Measurements from ENCODE around the gene CDC25B. TPM values are rescaled to one million over a fixed set of nuclear protein-coding genes. Genes with fewer than 3 reads are reported as not detected.
"Not testable (repeated sequence)": the region's sequence is repeated elsewhere in the genome, so short reads cannot be mapped to it uniquely, and the experiment has no call there.

Gene CDC25B
- total RNA-seq, 1 experiment from 2014 or later: 91.0 TPM

- no peaks in the 10 kb centered on the region for H3K27me3 ChIP-seq (ENCODE audit: insufficient read depth, low read depth)
- peaks cover 59% of the 10 kb centered on the region; the same call in 1 of the 2 replicates for H3F3A ChIP-seq (ENCODE audit: insufficient read depth, low read depth)
- H3K27ac ChIP-seq: peak overlapping the region; percentile 88
- H3K4me2 ChIP-seq: peak overlapping the region; percentile 47; the same call in 1 of the 2 replicates
- TF ChIP-seq EZH2 (IDR thresholded peaks at IDR 0.05; ENCODE audit: low read depth) (no peak), CTCF (conservative IDR thresholded peaks at IDR 0.05) (no peak)
- BruUV-seq (replicated peaks): no TSS peak
- CTCF ChIA-PET: interaction anchor here (1.1 kb wide), 1 partner anchor 90 kb away, joined by 4 read pairs; no protein-coding TSS in a partner anchor
- H2AFZ ChIP-seq: no peak overlapping the region
- DNase-seq: no peak
- POLR2A ChIA-PET (ENCODE audit: unreplicated experiment): interaction anchor here (0.7 kb wide), 1 partner anchor 30 kb away, joined by 3 read pairs; no protein-coding TSS in a partner anchor
- H3K9me2 ChIP-seq (ENCODE audit: insufficient read depth): no peaks in the 10 kb centered on the region
- H3K4me3 ChIP-seq: no peak overlapping the region
- intact Hi-C loops (cut with micrococcal nuclease; ENCODE audit: unreplicated experiment): loop anchor here (10.0 kb wide), 1 partner anchor 128 kb away; the partner anchor contains the start of gene SIGLEC1
- peaks cover 52% of the 10 kb centered on the region for H3K4me1 ChIP-seq (replicated peaks; ENCODE audit: insufficient read depth)
- H3K9me3 ChIP-seq (ENCODE audit: insufficient read depth, low read depth): peaks cover 6% of the 10 kb centered on the region; the same call in 1 of the 2 replicates
- H4K20me1 ChIP-seq (ENCODE audit: insufficient read depth): 0 out of 2 replicates have a peak, but pooled peaks cover under 1% of the 10 kb centered on the region
- H3K36me3 ChIP-seq (ENCODE audit: low read depth): no peaks in the 10 kb centered on the region
- peaks cover 16% of the 10 kb centered on the region for H3K79me2 ChIP-seq (ENCODE audit: low read depth)
Observed at GRCh38 chr20:3842348-3842930, 46.3 kb downstream of the CDC25B start.

GRCh38 chr20:3843490-3843889 lies 47.4 kb downstream of the CDC25B start:
- peak overlapping the region; percentile 47; the same call in 1 of the 2 replicates for H3K4me2 ChIP-seq
- DNase-seq: peak; percentile 52 to 70
- H4K20me1 ChIP-seq (ENCODE audit: insufficient read depth): 0 out of 2 replicates have a peak, but pooled peaks cover 7% of the 10 kb centered on the region
- POLR2A ChIA-PET (ENCODE audit: unreplicated experiment): interaction anchor here (0.6 to 0.7 kb wide), 3 partner anchors 30 to 148 kb away, joined by 3 read pairs; no protein-coding TSS in a partner anchor
- H3K36me3 ChIP-seq (ENCODE audit: low read depth): no peaks in the 10 kb centered on the region
- intact Hi-C loops (cut with micrococcal nuclease; ENCODE audit: unreplicated experiment): loop anchor here (10.0 kb wide), 1 partner anchor 129 kb away; the partner anchor contains the start of gene SIGLEC1
- no peak for TF ChIP-seq CTCF (conservative IDR thresholded peaks at IDR 0.05)
- no peak for TF ChIP-seq EZH2 (IDR thresholded peaks at IDR 0.05; ENCODE audit: low read depth)
- BruUV-seq (replicated peaks): no TSS peak
- peaks cover 61% of the 10 kb centered on the region for H3K4me1 ChIP-seq (replicated peaks; ENCODE audit: insufficient read depth)
- no peaks in the 10 kb centered on the region for H3K27me3 ChIP-seq (ENCODE audit: insufficient read depth, low read depth)
- no peak overlapping the region for H2AFZ ChIP-seq
- H3F3A ChIP-seq (ENCODE audit: insufficient read depth, low read depth): peaks cover 58% of the 10 kb centered on the region; the same call in 1 of the 2 replicates
- H3K9me3 ChIP-seq (ENCODE audit: insufficient read depth, low read depth): peaks cover 6% of the 10 kb centered on the region; the same call in 1 of the 2 replicates
- H3K4me3 ChIP-seq: no peak overlapping the region
- H3K79me2 ChIP-seq (ENCODE audit: low read depth): peaks cover 27% of the 10 kb centered on the region
- CTCF ChIA-PET: no interaction called here
- peak overlapping the region; percentile 88 for H3K27ac ChIP-seq
- no peaks in the 10 kb centered on the region for H3K9me2 ChIP-seq (ENCODE audit: insufficient read depth)

- POLR2A ChIA-PET (ENCODE audit: unreplicated experiment): interaction anchor here (0.6 kb wide), 2 partner anchors 30 to 147 kb away, joined by 3 read pairs; no protein-coding TSS in a partner anchor
- DNase-seq; H3K9me3 ChIP-seq (ENCODE audit: insufficient read depth, low read depth); H3K27me3 ChIP-seq (ENCODE audit: insufficient read depth, low read depth); H3K36me3 ChIP-seq (ENCODE audit: low read depth); H3K9me2 ChIP-seq (ENCODE audit: insufficient read depth); H4K20me1 ChIP-seq (ENCODE audit: insufficient read depth); H2AFZ ChIP-seq; CTCF ChIA-PET; BruUV-seq (replicated peaks); H3K4me3 ChIP-seq: not testable (repeated sequence)
- Histone ChIP-seq H3K4me2 (0 out of 2 replicates have a peak overlapping the region, but pooled peaks have one; percentile 47), H3K27ac (peak overlapping the region; percentile 88), H3K79me2 (ENCODE audit: low read depth) (peaks cover 33% of the 10 kb centered on the region), H3K4me1 (replicated peaks; ENCODE audit: insufficient read depth) (peaks cover 65% of the 10 kb centered on the region), H3F3A (ENCODE audit: insufficient read depth, low read depth) (peaks cover 52% of the 10 kb centered on the region; the same call in 1 of the 2 replicates)
- intact Hi-C loops (cut with micrococcal nuclease; ENCODE audit: unreplicated experiment): loop anchor here (10.0 kb wide), 1 partner anchor 129 kb away; the partner anchor contains the start of gene SIGLEC1
Observed at GRCh38 chr20:3843990-3844619, 48.0 kb downstream of the CDC25B start.

Measured in PC-9 (cell line).